LNCAP (cell line): ENCODE data around the gene SUPT6H.

ENCODE experiments used
- CTCF ChIP-seq: fragments of 450-650 bp; IDR thresholded peaks from 2 replicates; pipeline ENCODE4 v1.5.1; 2017; ENCODE audit warnings: mild to moderate bottlenecking

SUPT6H gene

DNA sequence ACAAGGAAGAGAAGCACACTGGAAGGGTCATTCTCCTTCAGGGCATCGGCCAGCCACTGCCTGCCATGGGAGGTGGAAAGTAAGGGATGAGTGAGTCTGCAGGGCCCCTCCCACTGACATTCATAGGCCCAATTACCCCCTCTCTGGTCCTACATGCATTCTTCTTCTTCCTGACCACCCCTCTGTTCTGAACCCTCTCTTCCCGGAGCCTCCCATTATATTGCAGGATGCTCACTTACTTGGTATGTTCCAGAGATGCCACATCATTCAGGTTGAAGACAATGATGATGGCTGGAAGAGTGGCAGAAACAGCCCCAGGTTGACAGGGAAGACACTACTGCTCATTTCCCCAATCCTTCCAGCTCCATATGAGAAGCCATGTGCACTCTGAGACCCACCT is 53.2 kb downstream of the SUPT6H start:
- TF ChIP-seq CTCF: no peak

GRCh38 chr17:28716740-28717577 is 55.0 kb downstream of the SUPT6H start:
- TF ChIP-seq CTCF: no peak

GRCh38 chr17:28717578-28718332 is 55.8 kb downstream of the SUPT6H start, which contains the start of gene RAB34:
TSS of gene RAB34 (minus strand) at chr17:28717868. CDS start at chr17:28717266, 602 bp downstream.
- TF ChIP-seq CTCF: no peak

DNA sequence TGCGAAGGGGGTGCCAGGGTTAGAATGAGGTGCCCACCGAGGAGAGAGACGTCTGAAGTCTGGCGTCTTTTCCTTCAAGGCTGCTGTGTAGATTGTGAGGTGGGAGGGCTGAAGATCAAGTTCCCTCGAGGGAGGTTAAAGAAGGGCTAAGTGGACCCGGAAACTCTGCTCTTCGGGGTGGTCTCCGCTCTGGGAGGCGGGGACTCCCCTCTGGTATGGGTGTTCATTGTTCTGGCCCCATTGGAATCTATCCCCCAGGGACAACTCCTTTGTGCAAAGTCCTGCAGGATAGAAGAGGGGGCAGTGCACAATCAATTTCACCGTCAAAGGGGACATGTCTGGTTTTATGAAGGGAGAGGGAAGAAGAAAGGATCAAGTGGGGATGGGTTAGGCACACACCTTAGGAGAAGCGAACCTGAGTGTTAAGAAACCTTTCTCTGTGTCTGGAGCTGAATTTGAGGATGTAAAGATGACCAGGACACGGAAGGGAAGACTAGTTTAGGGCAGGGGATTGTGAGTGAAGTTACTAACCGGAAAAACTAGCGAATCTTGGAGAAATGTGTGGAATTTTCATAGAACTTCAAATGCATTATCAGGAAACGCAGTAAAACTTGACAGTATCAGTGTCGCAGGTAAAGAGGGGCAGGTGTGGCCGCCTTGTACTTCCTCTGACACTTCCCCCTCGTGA is 56.5 kb downstream of the SUPT6H start:
- no peak for TF ChIP-seq CTCF

- no peak for TF ChIP-seq CTCF
Observed at GRCh38 chr17:28719021-28719433, 57.0 kb downstream of the SUPT6H start.

DNA sequence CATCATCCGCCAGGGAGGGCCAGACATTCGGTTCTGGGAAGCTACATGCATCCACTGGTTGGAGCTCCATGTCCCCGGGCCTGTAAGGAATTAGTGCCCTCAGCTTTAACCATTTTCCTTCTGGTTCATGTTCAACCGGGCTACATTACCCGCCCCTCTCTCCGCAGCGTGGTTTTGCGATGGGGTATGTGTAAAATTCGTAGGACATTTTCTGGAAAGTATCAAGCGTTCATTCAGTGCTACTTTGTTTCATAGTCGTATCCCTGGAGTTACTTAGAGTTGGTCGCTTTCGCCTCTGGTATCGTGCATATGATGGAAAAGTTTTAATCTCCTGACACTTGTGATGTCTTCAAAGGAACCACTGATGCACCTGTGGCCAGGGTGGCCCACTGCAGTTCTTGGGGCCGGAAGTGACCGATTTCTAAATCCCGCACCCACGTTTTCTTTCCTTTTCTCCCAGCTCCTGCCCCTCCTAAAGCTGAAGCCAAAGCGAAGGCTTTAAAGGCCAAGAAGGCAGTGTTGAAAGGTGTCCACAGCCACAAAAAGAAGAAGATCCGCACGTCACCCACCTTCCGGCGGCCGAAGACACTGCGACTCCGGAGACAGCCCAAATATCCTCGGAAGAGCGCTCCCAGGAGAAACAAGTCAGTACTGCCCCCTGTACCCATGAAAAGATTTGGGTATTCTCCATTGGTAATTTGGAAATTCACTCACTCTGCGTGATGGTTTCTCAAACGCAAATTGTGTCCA is 58.4 kb downstream of the SUPT6H start:
- TF ChIP-seq CTCF: peak; percentile 31
